Stimulated activated memory B cell treated with anti-CD40 and anti-IgM and Interleukin-4, amounts not matched to agents 10 μg/mL and 1 μg/mL and 100 μg/mL, for 72 hours (primary cell): Measurements from ENCODE around the gene DDX49.

Experiments used
- ATAC-seq: fragments of 150-1000 bp; cut with Tn5 transposase; 2 replicates; pipeline ENCODE4 v1.10.0; 2021
- H3K27ac Mint-ChIP-seq: one replicate; pipeline ENCODE4 v1.8.0; 2022; ENCODE audit warnings: mild to moderate bottlenecking, mixed read lengths
- H3K27me3 Mint-ChIP-seq: one replicate; pipeline ENCODE4 v1.8.0; 2022; ENCODE audit warnings: mixed read lengths
- H3K36me3 Mint-ChIP-seq: one replicate; pipeline ENCODE4 v1.8.0; 2022; ENCODE audit warnings: mixed read lengths
- H3K4me1 Mint-ChIP-seq: one replicate; pipeline ENCODE4 v1.8.0; 2022; ENCODE audit warnings: mixed read lengths
- H3K4me3 Mint-ChIP-seq: one replicate; pipeline ENCODE4 v1.8.0; 2022; ENCODE audit warnings: mild to moderate bottlenecking, moderate library complexity, mixed read lengths
- H3K9me3 Mint-ChIP-seq: one replicate; pipeline ENCODE4 v1.8.0; 2022; ENCODE audit warnings: mixed read lengths

Gene DDX49

DNA sequence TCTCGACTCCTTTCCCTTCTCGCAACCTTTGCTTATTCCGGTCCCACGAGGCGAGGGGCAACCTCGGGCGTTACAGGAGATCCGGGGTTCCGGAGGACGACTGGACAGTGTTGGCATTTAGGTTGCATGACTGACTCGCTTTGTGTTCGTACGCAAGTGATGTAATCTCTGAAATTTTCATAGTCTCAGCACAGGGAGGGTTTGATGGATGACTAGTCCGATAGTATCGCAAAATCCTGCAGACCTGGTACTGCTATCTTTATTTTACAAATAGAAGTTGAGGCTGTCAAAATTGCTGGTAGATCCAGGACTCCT, 342 bp downstream of the DDX49 start:
- ATAC-seq, result no peak
- peak overlapping the region; percentile 65 for H3K4me3 Mint-ChIP-seq
- H3K27me3 Mint-ChIP-seq, result no peaks in the 10 kb centered on the region
- H3K4me1 Mint-ChIP-seq, result peaks cover 48% of the 10 kb centered on the region
- no peaks in the 10 kb centered on the region for H3K9me3 Mint-ChIP-seq
- peaks cover 50% of the 10 kb centered on the region for H3K36me3 Mint-ChIP-seq
- H3K27ac Mint-ChIP-seq, result peak overlapping the region; percentile 75

DNA sequence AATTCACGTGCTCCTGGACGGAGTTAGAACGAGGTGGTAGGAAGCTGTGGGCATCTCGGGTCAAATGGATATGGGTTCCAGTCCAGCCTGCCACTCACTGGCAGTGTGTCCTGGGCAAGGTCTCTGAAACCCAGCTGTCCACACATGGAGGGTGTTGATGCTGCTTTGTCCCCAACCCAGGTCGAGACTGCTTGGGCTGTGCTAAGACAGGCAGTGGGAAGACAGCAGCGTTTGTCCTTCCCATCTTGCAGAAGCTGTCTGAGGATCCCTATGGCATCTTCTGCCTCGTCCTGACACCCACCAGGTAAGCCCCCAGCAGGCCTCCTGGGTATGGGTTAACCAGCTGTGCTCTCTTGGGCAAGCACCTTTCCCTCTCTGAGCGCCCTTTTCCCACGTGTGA, 885 bp downstream of the DDX49 start:
- no peak for ATAC-seq
- Mint-ChIP-seq H3K27me3 (no peaks in the 10 kb centered on the region), H3K27ac (peak overlapping the region; percentile 75), H3K9me3 (no peaks in the 10 kb centered on the region), H3K36me3 (peaks cover 48% of the 10 kb centered on the region), H3K4me3 (peak overlapping the region; percentile 65), H3K4me1 (peaks cover 43% of the 10 kb centered on the region)

DNA sequence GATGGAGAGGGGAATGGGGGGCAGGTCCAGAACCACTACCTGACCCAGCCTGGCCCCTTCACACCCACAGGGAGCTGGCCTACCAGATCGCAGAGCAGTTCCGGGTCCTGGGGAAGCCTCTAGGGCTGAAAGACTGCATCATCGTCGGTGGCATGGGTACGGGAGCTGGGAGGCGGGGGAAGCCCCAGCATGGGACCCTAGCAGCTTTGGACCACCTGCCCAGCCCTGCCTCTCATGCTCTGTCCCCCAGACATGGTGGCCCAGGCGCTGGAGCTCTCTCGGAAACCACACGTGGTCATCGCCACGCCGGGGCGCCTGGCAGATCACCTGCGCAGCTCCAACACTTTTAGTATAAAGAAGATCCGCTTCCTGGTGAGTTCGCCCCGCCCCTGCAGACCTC, 2.1 kb downstream of the DDX49 start:
- Mint-ChIP-seq H3K36me3 (peaks cover 55% of the 10 kb centered on the region), H3K9me3 (no peaks in the 10 kb centered on the region), H3K4me3 (peak overlapping the region; percentile 43), H3K4me1 (peaks cover 37% of the 10 kb centered on the region), H3K27me3 (no peaks in the 10 kb centered on the region), H3K27ac (peak overlapping the region; percentile 37)
- ATAC-seq, result no peak

DNA sequence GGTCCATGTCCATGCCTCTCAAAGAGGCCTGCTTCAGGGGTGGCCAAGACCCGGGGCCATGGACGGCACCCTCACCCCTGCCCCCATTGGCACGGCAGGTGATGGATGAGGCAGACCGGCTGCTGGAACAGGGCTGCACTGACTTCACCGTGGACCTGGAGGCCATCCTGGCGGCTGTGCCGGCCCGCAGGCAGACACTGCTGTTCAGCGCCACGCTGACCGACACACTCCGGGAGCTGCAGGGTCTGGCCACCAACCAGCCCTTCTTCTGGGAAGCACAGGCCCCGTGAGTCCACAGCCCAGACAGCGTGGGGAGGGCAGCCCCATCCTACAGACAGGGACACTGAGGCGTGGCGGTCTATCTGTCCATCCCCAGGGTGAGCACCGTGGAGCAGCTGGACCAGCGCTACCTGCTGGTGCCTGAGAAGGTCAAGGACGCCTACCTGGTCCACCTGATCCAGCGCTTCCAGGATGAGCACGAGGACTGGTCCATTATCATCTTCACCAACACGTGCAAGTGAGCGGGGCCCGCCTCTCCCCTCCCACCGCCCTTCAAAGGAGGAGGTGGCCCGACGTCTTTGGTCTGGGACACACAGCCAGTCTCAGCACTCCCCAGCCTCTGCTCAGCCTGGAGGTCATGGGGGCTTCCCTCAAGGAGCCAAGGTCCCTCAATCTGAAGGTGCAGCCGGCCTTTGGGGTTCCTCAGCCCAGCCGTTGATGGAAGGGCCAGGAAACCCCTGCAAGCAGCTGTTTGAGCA, 2.9 kb downstream of the DDX49 start:
- peaks cover 50% of the 10 kb centered on the region for H3K36me3 Mint-ChIP-seq

DNA sequence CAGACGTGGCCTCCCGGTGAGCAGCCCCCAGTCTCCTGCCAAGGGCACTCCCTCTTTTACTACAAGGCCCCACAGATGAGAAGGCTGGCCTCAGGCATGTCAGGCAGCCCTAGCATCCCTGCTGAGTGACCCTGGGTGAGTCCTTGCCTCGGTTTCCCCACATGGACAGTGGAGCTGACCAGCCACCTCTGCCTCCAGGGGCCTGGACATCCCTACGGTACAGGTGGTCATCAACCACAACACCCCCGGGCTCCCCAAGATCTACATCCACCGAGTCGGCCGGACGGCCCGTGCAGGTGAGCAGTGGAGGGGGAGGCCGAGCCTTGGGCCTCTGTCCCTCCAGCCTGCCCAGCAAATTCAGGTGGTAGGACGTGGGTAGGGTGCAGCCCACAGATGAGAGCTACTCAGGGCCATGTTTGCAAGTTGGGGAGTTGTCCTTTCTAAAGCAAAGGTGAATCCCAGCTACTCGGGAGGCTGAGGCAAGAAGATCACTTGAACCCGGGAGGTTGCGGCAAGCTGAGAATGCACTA, 5.2 kb downstream of the DDX49 start:
- Mint-ChIP-seq H3K4me3 (no peak overlapping the region), H3K27ac (no peak overlapping the region), H3K9me3 (no peaks in the 10 kb centered on the region), H3K27me3 (no peaks in the 10 kb centered on the region), H3K36me3 (peaks cover 50% of the 10 kb centered on the region), H3K4me1 (peaks cover 17% of the 10 kb centered on the region)
- no peak for ATAC-seq

More for the DNA sequence above, 2.9 kb downstream of the DDX49 start:
- Mint-ChIP-seq H3K9me3 (no peaks in the 10 kb centered on the region), H3K4me3 (no peak overlapping the region), H3K27me3 (no peaks in the 10 kb centered on the region), H3K4me1 (peaks cover 29% of the 10 kb centered on the region), H3K27ac (no peak overlapping the region)
- no peak for ATAC-seq

DNA sequence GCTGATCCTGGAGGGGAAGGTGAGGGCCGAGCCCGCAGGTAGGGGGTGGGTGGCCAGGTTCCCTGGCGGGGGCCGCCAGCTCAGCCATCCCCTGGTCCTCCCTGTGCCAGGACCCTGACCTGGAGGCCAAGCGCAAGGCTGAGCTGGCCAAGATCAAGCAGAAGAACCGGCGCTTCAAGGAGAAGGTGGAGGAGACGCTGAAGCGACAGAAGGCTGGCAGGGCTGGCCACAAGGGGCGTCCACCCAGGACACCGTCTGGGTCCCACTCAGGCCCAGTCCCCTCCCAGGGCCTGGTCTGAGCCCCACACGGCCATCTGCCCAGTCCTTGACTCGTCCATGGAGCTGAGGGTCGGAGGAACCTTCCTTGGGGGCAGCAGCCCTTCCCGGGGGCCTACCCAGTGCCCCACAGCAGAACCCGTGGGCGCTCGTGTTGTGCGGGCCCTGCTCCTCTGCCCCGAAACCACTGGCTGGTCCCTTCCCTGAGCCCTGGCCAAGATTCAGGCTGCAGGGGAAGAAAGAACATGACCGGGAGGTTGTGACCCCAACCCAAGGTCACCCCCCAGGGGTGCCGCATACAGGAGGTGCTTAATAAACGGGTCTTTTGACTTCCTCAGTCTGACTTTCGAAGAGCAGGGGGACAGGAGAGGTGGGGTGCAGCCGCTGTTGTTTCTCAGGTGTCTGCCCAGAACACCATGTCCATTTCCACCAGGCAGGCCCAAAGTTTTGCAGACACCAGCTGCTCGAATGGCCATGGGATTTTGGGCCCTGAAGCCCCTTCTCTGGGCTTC, 8.7 kb downstream of the DDX49 start:
- Mint-ChIP-seq H3K36me3 (peaks cover 27% of the 10 kb centered on the region), H3K27ac (no peak overlapping the region), H3K9me3 (no peaks in the 10 kb centered on the region), H3K4me1 (peaks cover 12% of the 10 kb centered on the region), H3K4me3 (no peak overlapping the region), H3K27me3 (no peaks in the 10 kb centered on the region)
- ATAC-seq, result no peak

DNA sequence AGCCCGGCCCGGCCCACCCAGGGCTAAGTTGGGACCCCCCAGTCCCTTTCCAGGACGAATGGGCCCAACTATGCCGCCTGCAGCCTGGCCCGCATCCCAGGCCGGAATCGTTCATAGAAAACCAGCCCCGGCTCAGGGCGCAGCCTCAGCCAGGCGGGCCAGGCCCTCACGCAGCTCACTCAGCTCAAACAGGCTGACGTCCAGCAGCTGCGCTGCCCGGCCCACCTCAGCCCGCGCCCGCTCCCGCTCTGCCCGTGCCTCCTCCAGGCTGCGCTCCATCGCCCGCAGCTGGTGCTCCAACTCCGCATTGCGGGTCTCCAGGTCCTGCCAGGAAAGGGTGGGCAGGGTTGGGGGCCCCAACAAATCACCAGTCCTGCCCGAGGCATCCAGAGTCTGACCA, 9.8 kb downstream of the DDX49 start:
- no peak overlapping the region for H3K27ac Mint-ChIP-seq
- peaks cover 9% of the 10 kb centered on the region for H3K27me3 Mint-ChIP-seq
- no peak for ATAC-seq
- peaks cover 17% of the 10 kb centered on the region for H3K36me3 Mint-ChIP-seq
- H3K4me1 Mint-ChIP-seq, result peaks cover 12% of the 10 kb centered on the region
- H3K9me3 Mint-ChIP-seq, result no peaks in the 10 kb centered on the region
- H3K4me3 Mint-ChIP-seq, result no peak overlapping the region

DNA sequence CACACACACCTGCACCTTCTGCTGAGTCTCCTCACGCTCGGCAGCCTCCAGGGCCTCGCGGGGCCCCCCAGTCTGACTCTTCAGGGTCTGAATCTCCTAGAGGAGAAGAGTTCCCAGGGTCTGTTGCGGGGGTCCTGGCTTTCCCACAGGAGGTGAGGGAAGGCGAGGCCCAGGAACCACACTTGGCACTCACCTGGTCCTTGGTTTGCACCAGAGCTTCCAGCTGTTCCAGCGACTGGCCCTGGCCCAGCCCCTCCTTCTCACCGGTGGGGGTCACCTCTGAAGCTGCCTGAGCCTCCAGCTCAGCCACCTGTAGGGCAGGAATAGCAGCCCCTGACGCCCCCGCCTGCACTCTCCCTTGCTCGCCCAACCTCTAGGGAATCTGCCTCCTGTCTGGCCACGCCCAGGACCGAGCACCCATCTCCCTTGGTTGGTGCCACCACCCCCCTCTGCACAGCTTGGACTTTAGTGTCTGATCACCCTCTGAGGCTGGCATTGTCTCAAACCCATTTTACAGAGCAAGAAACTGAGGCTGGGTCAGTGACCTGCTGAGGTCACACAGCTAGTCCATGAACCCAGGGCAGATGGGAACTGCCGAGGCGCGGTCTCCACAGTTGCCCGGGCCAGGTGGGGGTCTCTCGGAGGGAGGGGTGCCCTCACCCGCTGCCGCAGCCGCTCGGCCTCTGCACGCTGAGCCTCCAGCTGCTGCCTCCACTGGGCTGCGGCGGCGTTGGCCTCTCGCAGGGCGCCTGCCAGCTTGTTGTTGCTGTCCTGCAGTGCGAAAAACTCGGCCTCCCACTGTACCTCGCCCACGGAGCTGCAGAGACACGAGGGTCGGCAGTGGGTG, 12.0 kb downstream of the DDX49 start:
- no peak overlapping the region for H3K27ac Mint-ChIP-seq

DNA sequence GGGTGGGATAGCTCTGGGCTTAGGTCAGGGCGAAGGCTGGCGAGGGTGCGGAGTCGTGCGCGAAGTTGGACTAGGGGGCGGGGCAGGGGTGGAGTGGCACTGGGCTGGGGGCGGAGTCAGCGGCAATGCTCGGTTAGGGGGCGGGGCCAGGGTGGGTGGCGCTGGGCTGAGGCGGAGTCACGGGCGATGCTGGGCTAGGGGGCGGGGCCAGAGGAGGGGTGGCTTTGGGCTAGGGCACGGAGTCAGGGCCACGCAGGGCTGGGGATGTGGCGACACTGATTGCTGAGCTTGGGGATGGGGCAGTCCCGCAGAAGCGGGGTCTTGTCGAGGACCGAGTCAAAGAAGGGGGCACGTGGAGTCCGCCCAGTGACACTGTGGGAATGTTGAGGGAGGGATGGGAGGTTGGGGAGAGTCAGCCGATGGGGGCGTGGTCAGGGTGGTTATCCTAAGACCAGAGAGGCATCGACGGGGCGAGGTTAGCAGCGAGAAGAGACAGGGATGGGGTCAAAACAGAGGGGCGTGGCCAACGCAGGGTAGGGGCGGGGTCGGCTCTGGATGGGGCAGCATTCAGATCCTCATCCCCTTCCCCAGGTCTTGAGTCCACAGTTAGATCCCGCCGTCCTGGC, 12.8 kb downstream of the DDX49 start:
- peaks cover 12% of the 10 kb centered on the region for H3K4me1 Mint-ChIP-seq
- ATAC-seq, result peak; percentile 88
- H3K4me3 Mint-ChIP-seq, result peak overlapping the region; percentile 80
- no peaks in the 10 kb centered on the region for H3K36me3 Mint-ChIP-seq
- H3K27ac Mint-ChIP-seq, result peak overlapping the region; percentile 50
- H3K27me3 Mint-ChIP-seq, result peaks cover 14% of the 10 kb centered on the region
- H3K9me3 Mint-ChIP-seq, result no peaks in the 10 kb centered on the region

More for the DNA sequence above, 12.0 kb downstream of the DDX49 start:
- ATAC-seq, result no peak
- H3K9me3 Mint-ChIP-seq, result no peaks in the 10 kb centered on the region
- peaks cover 12% of the 10 kb centered on the region for H3K4me1 Mint-ChIP-seq
- no peak overlapping the region for H3K4me3 Mint-ChIP-seq
- H3K27me3 Mint-ChIP-seq, result peaks cover 14% of the 10 kb centered on the region
- no peaks in the 10 kb centered on the region for H3K36me3 Mint-ChIP-seq

DNA sequence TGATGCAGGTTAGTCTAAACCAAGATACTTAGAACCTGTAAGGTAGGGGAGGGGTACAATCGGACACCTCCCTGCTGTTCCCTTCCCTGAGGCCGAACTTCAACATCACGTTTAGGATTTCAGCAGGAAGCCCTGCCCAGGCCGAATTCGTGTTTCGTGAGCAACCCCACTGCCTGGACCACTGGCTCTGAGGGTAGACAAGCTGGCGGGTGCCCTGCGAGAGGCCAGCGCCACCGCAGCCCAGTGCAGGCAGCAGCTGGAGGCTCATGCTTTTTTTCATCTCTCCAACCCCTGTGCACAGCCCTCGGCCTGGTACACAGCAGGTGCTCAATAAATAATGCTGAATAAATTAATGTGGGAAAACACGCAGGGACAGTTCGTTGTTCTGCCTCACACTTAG, 13.8 kb downstream of the DDX49 start:
- no peak for ATAC-seq
- Mint-ChIP-seq H3K36me3 (no peaks in the 10 kb centered on the region), H3K27me3 (peaks cover 14% of the 10 kb centered on the region), H3K4me1 (peaks cover 12% of the 10 kb centered on the region), H3K9me3 (no peaks in the 10 kb centered on the region), H3K27ac (no peak overlapping the region), H3K4me3 (no peak overlapping the region)

DNA sequence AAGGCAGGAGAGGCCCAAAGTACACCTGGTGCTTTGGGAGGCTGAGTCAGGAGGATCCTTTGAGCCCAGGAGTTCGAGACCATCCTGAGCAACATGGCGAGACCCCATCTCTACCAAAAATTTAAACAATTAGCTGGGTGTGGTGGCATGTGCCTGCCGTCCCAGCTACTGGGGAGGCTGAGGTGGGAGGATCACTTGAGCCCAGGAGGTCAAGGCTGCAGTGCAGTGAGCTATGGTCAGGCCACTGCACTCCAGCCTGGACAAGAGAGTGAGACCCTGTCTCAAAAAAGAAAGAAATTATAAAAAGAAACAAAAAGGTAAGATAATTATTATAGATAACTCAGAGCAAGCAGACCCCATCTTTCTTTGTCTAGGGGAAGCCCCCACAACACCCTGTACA, 19.6 kb downstream of the DDX49 start:
- no peak for ATAC-seq
- H3K9me3 Mint-ChIP-seq, result no peaks in the 10 kb centered on the region
- peak overlapping the region; percentile 39 for H3K4me3 Mint-ChIP-seq
- peaks cover 38% of the 10 kb centered on the region for H3K27me3 Mint-ChIP-seq
- no peaks in the 10 kb centered on the region for H3K36me3 Mint-ChIP-seq
- H3K4me1 Mint-ChIP-seq, result peaks cover 32% of the 10 kb centered on the region
- H3K27ac Mint-ChIP-seq, result no peak overlapping the region

DNA sequence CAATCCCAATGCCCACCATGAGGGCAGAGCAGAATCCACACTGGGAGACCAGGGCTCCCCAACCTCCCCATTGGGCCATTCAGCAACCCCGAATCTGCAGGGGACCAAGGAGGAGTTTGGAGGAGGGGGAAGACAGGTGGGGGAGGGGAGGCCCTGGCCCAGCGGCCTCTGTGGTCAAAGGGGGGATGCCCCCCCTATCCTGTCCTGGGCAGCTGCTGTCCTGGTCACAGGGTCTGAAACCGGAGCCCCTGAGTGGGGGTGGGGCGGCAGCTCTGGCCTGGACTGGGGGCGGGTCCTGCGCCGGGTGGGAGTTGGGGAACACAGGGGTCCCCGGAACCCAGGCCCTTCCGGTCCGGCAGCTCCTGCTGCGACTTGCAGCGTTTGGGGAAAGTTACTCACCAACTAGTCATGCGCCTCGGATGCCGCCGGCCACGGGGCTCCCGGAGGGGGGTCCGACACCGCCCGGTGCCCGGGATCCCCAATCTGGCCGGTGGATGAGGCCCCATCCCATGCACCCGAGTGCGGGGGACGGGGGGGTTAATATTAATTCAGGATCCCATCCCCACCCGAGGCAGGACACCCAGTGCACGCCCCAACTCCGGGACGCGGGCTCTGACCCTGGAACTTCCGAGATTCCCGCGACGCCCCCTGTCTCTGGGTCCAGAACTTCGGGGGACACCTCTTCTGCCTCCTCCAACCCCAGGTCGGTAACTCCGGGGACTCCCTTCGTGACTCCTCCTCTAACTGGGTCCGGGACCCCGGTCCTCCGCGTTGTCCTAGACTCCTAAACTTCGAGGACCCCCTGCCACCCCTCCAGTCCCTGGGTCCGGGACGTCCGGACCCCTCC, 20.6 kb downstream of the DDX49 start:
- Mint-ChIP-seq H3K36me3 (no peaks in the 10 kb centered on the region), H3K27me3 (peaks cover 31% of the 10 kb centered on the region), H3K9me3 (no peaks in the 10 kb centered on the region), H3K27ac (peak overlapping the region; percentile 18), H3K4me3 (peak overlapping the region; percentile 82), H3K4me1 (peaks cover 34% of the 10 kb centered on the region)
- ATAC-seq, result peak; percentile 47

DNA sequence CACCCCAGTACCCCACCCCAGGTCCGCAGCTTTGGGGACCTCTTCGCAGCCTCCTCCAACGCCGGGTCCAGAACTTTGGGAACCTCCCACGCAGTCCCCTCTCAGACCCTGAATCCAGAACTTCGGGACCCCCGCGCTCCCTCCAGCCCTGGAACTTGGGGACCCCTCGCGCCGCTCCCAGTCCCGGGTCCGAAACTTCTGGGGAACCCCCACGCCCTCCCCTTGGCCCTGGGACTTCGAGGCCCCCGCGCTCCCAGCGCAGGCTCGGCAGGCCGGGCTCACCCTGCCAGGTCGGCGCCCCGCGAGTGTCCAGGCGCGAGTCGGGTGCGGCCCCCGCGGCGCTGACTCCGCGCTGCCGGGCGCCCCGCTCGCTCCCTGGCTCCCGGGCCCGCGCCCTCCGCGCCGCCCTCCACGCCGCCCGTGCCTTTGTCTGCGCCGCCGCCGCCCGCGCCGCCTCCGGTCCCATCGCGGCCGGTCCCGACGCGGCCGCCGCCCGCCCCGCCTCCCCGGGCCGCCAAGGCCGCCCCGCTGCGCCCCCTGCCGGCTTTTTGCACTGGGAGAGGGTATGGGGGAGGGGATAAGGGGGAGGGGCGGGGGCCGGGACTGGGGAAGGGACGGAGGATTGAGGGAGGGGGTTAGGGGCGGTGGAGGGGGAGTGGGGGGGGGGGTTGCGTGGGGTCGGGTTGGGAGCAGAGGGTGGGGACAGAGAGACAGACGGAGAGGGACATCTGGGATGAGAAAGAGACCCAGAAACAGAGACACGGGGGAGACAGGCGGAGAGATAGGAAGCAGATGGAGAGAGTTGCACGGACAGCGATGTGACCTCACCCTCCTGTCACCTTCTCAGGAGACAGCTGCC, 21.5 kb downstream of the DDX49 start, which contains the start of gene HOMER3:
Gene HOMER3 (minus strand): TSS at position 449 of the 859 bp plus-strand sequence. CDS start 2,235 bp downstream, outside the sequence.
- H3K27me3 Mint-ChIP-seq, result peaks cover 31% of the 10 kb centered on the region
- ATAC-seq, result peak; percentile 86
- no peaks in the 10 kb centered on the region for H3K9me3 Mint-ChIP-seq
- H3K4me1 Mint-ChIP-seq, result peaks cover 40% of the 10 kb centered on the region
- H3K4me3 Mint-ChIP-seq, result peak within 1 kb of the TSS; percentile 82
- H3K27ac Mint-ChIP-seq, result peak within 1 kb of the TSS; percentile 23
- H3K36me3 Mint-ChIP-seq, result no peaks in the 10 kb centered on the region
